ENCODE measurements around the gene VWA2. TPM values are rescaled to one million over a fixed set of nuclear protein-coding genes. Genes with fewer than 3 reads are reported as not detected.

Gene VWA2
- polyA plus RNA-seq, 1 donor (not counting 4 experiments of a cell fraction or from before 2014, with no cell fraction given), result 0.41 TPM

GRCh38 chr10:114323023-114323422 lies 84.0 kb downstream of the VWA2 start:
- dilution Hi-C loops (cut with MboI; ENCODE audit: extremely low pct_ligation_motif_present, low sequenced_read_pairs), result no loop called here
- peaks cover 13 to 28% of the 10 kb centered on the region in 2 experiments for H3K36me3 ChIP-seq (ENCODE audit: control insufficient read depth in 2 of 2, extremely low read depth in 1 of 2, insufficient read depth in 2 of 2, low read length in 2 of 2)
- no peak overlapping the region for H3K4me2 ChIP-seq (ENCODE audit: control insufficient read depth, extremely low read depth, insufficient read depth, low read depth, low read length)
- no peak overlapping the region for H3K9ac ChIP-seq (ENCODE audit: control insufficient read depth, extremely low read depth, insufficient read depth, low read length)
- no peak overlapping the region for H3K4me3 ChIP-seq (ENCODE audit: control insufficient read depth in 2 of 3, extremely low read depth in 1 of 3, insufficient read depth in 2 of 3, low read depth in 1 of 3, low read length in 3 of 3)
- H2AFZ ChIP-seq (ENCODE audit: control insufficient read depth, low read length), result no peak overlapping the region
- peak overlapping the region; percentile 99 for H3K27ac ChIP-seq (ENCODE audit: control insufficient read depth, insufficient read depth, low read length)
- H3K9me1 ChIP-seq (ENCODE audit: control insufficient read depth, extremely low read depth, insufficient read depth, low read length), result no peaks in the 10 kb centered on the region
- H3K27me3 ChIP-seq (ENCODE audit: control insufficient read depth, extremely low read depth, insufficient read depth, low read length), result no peaks in the 10 kb centered on the region
- H3K79me2 ChIP-seq (ENCODE audit: control insufficient read depth, insufficient read depth, low read length), result peaks cover 3% of the 10 kb centered on the region
- H3K9me3 ChIP-seq (ENCODE audit: control insufficient read depth, low read depth, low read length), result no peaks in the 10 kb centered on the region
- no peak for FAIRE-seq
- no peak for TF ChIP-seq CTCF (optimal IDR thresholded peaks at IDR 0.05 in 1 of 3, IDR thresholded peaks at IDR 0.05 in 1 of 3, conservative IDR thresholded peaks at IDR 0.05 in 1 of 3; ENCODE audit: extremely low read depth in 1 of 3, insufficient read depth in 2 of 3, low read length in 3 of 3)
- no peak for TF ChIP-seq EZH2 (IDR thresholded peaks at IDR 0.05; ENCODE audit: low read length)
- H3K4me1 ChIP-seq (ENCODE audit: control insufficient read depth, extremely low read depth, insufficient read depth, low read length), result peaks cover 36% of the 10 kb centered on the region
- H4K20me1 ChIP-seq (ENCODE audit: control insufficient read depth, extremely low read depth, insufficient read depth, low read length), result no peaks in the 10 kb centered on the region
- no peak for DNase-seq (ENCODE audit: low read depth, low spot score)

- FAIRE-seq, result no peak
- Histone ChIP-seq H3K36me3 (ENCODE audit: control insufficient read depth in 2 of 2, extremely low read depth in 1 of 2, insufficient read depth in 2 of 2, low read length in 2 of 2) (peaks cover 21 to 43% of the 10 kb centered on the region in 2 experiments), H2AFZ (ENCODE audit: control insufficient read depth, low read length) (no peak overlapping the region), H3K9me3 (ENCODE audit: control insufficient read depth, low read depth, low read length) (no peaks in the 10 kb centered on the region), H3K4me1 (ENCODE audit: control insufficient read depth, extremely low read depth, insufficient read depth, low read length) (peaks cover 12% of the 10 kb centered on the region), H3K4me2 (ENCODE audit: control insufficient read depth, extremely low read depth, insufficient read depth, low read depth, low read length) (no peak overlapping the region), H3K27me3 (ENCODE audit: control insufficient read depth, extremely low read depth, insufficient read depth, low read length) (no peaks in the 10 kb centered on the region), H3K9me1 (ENCODE audit: control insufficient read depth, extremely low read depth, insufficient read depth, low read length) (no peaks in the 10 kb centered on the region), H4K20me1 (ENCODE audit: control insufficient read depth, extremely low read depth, insufficient read depth, low read length) (no peaks in the 10 kb centered on the region), H3K27ac (ENCODE audit: control insufficient read depth, insufficient read depth, low read length) (no peak overlapping the region), H3K4me3 (ENCODE audit: control insufficient read depth in 2 of 3, extremely low read depth in 1 of 3, insufficient read depth in 2 of 3, low read depth in 1 of 3, low read length in 3 of 3) (no peak overlapping the region), H3K79me2 (ENCODE audit: control insufficient read depth, insufficient read depth, low read length) (no peaks in the 10 kb centered on the region), H3K9ac (ENCODE audit: control insufficient read depth, extremely low read depth, insufficient read depth, low read length) (no peak overlapping the region)
- DNase-seq (ENCODE audit: low read depth, low spot score), result no peak
- TF ChIP-seq EZH2 (IDR thresholded peaks at IDR 0.05; ENCODE audit: low read length) (no peak), CTCF (optimal IDR thresholded peaks at IDR 0.05 in 1 of 3, IDR thresholded peaks at IDR 0.05 in 1 of 3, conservative IDR thresholded peaks at IDR 0.05 in 1 of 3; ENCODE audit: extremely low read depth in 1 of 3, insufficient read depth in 2 of 3, low read length in 3 of 3) (no peak)
- dilution Hi-C loops (cut with MboI; ENCODE audit: extremely low pct_ligation_motif_present, low sequenced_read_pairs), result no loop called here
Measured at GRCh38 chr10:114326795-114327194, 87.7 kb downstream of the VWA2 start.

All from keratinocyte (primary cell).